ENCODE data around the gene SPAG16. TPM values are rescaled to one million over a fixed set of nuclear protein-coding genes. Genes with fewer than 3 reads are reported as not detected.

SPAG16 gene
- total and polyA plus RNA-seq, 12 donors = 8.4 to 28.3 (median 19.1) TPM

GRCh38 chr2:214380681-214381080 is 1096.4 kb downstream of the SPAG16 start:
- ATAC-seq (no peak), DNase-seq (no peak)
- Histone ChIP-seq H3K4me1 (no peaks in the 10 kb centered on the region), H3K9me3 (peaks cover 0 to 4% (median 0%) of the 10 kb centered on the region in 11 donors), H3K36me3 (no peaks in the 10 kb centered on the region), H3K27ac (no peak overlapping the region), H3K4me3 (no peak overlapping the region), H3K27me3 (no peaks in the 10 kb centered on the region)
- intact Hi-C loops (cut with DNase I) = no loop called here
- no peak for TF ChIP-seq CTCF (IDR thresholded peaks at IDR 0.05)
- WGBS, 2 donors = 63 to 75% methylated on average over 5 of the region's 5 CpGs

GRCh38 chr2:214382229-214382628 is 1098.0 kb downstream of the SPAG16 start:
- no peak for ATAC-seq
- no peak for TF ChIP-seq CTCF (IDR thresholded peaks at IDR 0.05)
- Histone ChIP-seq H3K4me1 (no peaks in the 10 kb centered on the region), H3K36me3 (no peaks in the 10 kb centered on the region), H3K27ac (no peak overlapping the region), H3K27me3 (no peaks in the 10 kb centered on the region), H3K9me3 (peaks cover 0 to 4% (median 0%) of the 10 kb centered on the region in 11 donors), H3K4me3 (no peak overlapping the region)
- intact Hi-C loops (cut with DNase I) = no loop called here
- WGBS, 2 donors = 49 to 59% methylated on average over 2 of the region's 2 CpGs
- DNase-seq = no peak

- Histone ChIP-seq H3K27me3 (no peaks in the 10 kb centered on the region), H3K4me3 (no peak overlapping the region), H3K4me1 (no peaks in the 10 kb centered on the region), H3K9me3 (peaks cover 0 to 4% (median 0%) of the 10 kb centered on the region in 11 donors), H3K27ac (no peak overlapping the region), H3K36me3 (no peaks in the 10 kb centered on the region)
- intact Hi-C loops (cut with DNase I) = no loop called here
- DNase-seq = no peak
- ATAC-seq = no peak
- WGBS, 2 donors = 84 to 90% methylated on average over 2 of the region's 2 CpGs
- TF ChIP-seq CTCF (IDR thresholded peaks at IDR 0.05) = no peak
These were observed 1102.5 kb downstream of the SPAG16 start for GRCh38 chr2:214386720-214387119.

- H3K4me3 ChIP-seq = no peak overlapping the region
- H3K27ac ChIP-seq = no peak overlapping the region
- DNase-seq = no peak
- no peak for ATAC-seq
- peaks cover 0 to 4% (median 0%) of the 10 kb centered on the region in 11 donors for H3K9me3 ChIP-seq
- H3K4me1 ChIP-seq = no peaks in the 10 kb centered on the region
- intact Hi-C loops (cut with DNase I) = no loop called here
- TF ChIP-seq CTCF (IDR thresholded peaks at IDR 0.05) = no peak
- H3K36me3 ChIP-seq = no peaks in the 10 kb centered on the region
- no peaks in the 10 kb centered on the region for H3K27me3 ChIP-seq
These were observed 1105.1 kb downstream of the SPAG16 start for GRCh38 chr2:214389334-214389733.

GRCh38 chr2:214393796-214394195 is 1109.5 kb downstream of the SPAG16 start:
- Histone ChIP-seq H3K4me1 (no peaks in the 10 kb centered on the region), H3K4me3 (no peak overlapping the region), H3K27me3 (no peaks in the 10 kb centered on the region), H3K36me3 (no peaks in the 10 kb centered on the region), H3K27ac (no peak overlapping the region), H3K9me3 (no peaks in the 10 kb centered on the region)
- TF ChIP-seq CTCF (IDR thresholded peaks at IDR 0.05) = no peak
- intact Hi-C loops (cut with DNase I) = no loop called here
- ATAC-seq = no peak
- no peak for DNase-seq

Data from heart right ventricle (tissue), 16 donors.